Fibroblast of lung (primary cell): ENCODE measurements around the gene TOX3.

ENCODE experiments used
- CTCF ChIP-seq, 2 donors: IDR thresholded peaks in 1 of 2; conservative IDR thresholded peaks in 1 of 2; 1 replicate in 1 of 2; 2 replicates in 1 of 2; pipeline ENCODE4 v1.5.1; 2011 to 2012; ENCODE audit warnings: low read length in 2 of 2, control low read depth in 1 of 2, inconsistent platforms in 1 of 2, low read depth in 1 of 2, mild to moderate bottlenecking in 1 of 2
- EZH2 ChIP-seq: IDR thresholded peaks from 2 replicates; pipeline ENCODE4 v1.5.1; 2012; ENCODE audit warnings: low read length, control low read depth, mild to moderate bottlenecking; ENCODE audit errors: missing control alignments

GRCh38 chr16:52440248-52440647 is 106.7 kb downstream of the TOX3 start:
- no peak for TF ChIP-seq CTCF (conservative IDR thresholded peaks at IDR 0.05 in 1 of 2, IDR thresholded peaks at IDR 0.05 in 1 of 2; ENCODE audit: low read depth in 1 of 2, low read length in 2 of 2)
- no peak for TF ChIP-seq EZH2
